WTC11 (cell line): ENCODE measurements around the gene UVRAG.

Source experiments
- JAZF1 ChIP-seq: fragments of 250-450 bp; sonication (Bioruptor Pico); IDR thresholded peaks from 2 replicates; pipeline ENCODE4 v1.9.0; 2021; ENCODE audit warnings: moderate library complexity, mild to moderate bottlenecking, inconsistent platforms
- NFYB ChIP-seq: sonication (generic); formaldehyde crosslinking; conservative IDR thresholded peaks from 2 replicates; pipeline ENCODE4 v1.8.0; 2022; ENCODE audit warnings: low read depth, missing genetic modification reagents
- SMAD3 ChIP-seq: sonication (generic); formaldehyde crosslinking; IDR thresholded peaks from 2 replicates; pipeline ENCODE4 v1.8.0; 2022; ENCODE audit warnings: missing genetic modification reagents, mild to moderate bottlenecking, borderline replicate concordance
- TP53 ChIP-seq: sonication (generic); formaldehyde crosslinking; IDR thresholded peaks from 2 replicates; pipeline ENCODE4 v1.8.1; 2023; ENCODE audit warnings: mild to moderate bottlenecking, missing genetic modification reagents
- TF ChIP-seq, protein P1 (sequence below): sonication (generic); formaldehyde crosslinking; IDR thresholded peaks from 2 replicates; pipeline ENCODE4 v1.8.1; 2023; ENCODE audit warnings: mild to moderate bottlenecking, missing genetic modification reagents, borderline replicate concordance
- TF ChIP-seq, protein P2 (sequence below): sonication (generic); formaldehyde crosslinking; IDR thresholded peaks from 2 replicates; pipeline ENCODE4 v1.8.0; 2022; ENCODE audit warnings: mild to moderate bottlenecking, missing genetic modification reagents
- TF ChIP-seq, protein P3 (sequence below): sonication (generic); formaldehyde crosslinking; IDR thresholded peaks from 2 replicates; pipeline ENCODE4 v1.8.1; 2022; ENCODE audit warnings: low read depth, missing genetic modification reagents, borderline replicate concordance
- TF ChIP-seq, protein P4 (sequence below): sonication (generic); formaldehyde crosslinking; IDR thresholded peaks from 2 replicates; pipeline ENCODE4 v1.8.1; 2023; ENCODE audit warnings: mild to moderate bottlenecking, missing genetic modification reagents, moderate library complexity
- TF ChIP-seq, protein P5 (sequence below): sonication (generic); formaldehyde crosslinking; IDR thresholded peaks from 2 replicates; pipeline ENCODE4 v1.8.1; 2022; ENCODE audit warnings: mild to moderate bottlenecking, missing genetic modification reagents, moderate library complexity, borderline replicate concordance
- TF ChIP-seq, protein P6 (sequence below): fragments of 200-600 bp; IDR thresholded peaks from 2 replicates; pipeline ENCODE4 v1.8.0; 2022; ENCODE audit warnings: antibody characterized with exemption

DNA sequence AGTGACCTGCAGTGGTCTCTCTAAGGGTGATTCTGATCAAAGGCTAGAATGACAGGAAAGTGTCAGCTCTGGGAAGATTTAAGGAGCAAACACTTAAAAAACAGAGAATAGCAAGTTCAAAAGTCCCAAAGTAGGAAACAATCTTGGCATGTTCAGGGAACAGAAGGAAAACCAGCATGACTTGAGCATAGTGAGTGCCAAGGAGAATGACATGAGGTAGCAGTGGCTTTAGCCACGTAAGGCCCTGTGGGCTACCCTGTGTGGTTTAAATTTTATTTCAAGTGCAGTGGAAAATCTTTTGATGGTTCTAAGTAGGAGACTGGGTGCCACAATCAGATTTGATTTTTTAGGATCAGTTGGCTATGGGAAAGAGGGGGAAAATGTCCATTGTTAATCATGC is 241.9 kb downstream of the UVRAG start:
- TF ChIP-seq, protein P1, sequence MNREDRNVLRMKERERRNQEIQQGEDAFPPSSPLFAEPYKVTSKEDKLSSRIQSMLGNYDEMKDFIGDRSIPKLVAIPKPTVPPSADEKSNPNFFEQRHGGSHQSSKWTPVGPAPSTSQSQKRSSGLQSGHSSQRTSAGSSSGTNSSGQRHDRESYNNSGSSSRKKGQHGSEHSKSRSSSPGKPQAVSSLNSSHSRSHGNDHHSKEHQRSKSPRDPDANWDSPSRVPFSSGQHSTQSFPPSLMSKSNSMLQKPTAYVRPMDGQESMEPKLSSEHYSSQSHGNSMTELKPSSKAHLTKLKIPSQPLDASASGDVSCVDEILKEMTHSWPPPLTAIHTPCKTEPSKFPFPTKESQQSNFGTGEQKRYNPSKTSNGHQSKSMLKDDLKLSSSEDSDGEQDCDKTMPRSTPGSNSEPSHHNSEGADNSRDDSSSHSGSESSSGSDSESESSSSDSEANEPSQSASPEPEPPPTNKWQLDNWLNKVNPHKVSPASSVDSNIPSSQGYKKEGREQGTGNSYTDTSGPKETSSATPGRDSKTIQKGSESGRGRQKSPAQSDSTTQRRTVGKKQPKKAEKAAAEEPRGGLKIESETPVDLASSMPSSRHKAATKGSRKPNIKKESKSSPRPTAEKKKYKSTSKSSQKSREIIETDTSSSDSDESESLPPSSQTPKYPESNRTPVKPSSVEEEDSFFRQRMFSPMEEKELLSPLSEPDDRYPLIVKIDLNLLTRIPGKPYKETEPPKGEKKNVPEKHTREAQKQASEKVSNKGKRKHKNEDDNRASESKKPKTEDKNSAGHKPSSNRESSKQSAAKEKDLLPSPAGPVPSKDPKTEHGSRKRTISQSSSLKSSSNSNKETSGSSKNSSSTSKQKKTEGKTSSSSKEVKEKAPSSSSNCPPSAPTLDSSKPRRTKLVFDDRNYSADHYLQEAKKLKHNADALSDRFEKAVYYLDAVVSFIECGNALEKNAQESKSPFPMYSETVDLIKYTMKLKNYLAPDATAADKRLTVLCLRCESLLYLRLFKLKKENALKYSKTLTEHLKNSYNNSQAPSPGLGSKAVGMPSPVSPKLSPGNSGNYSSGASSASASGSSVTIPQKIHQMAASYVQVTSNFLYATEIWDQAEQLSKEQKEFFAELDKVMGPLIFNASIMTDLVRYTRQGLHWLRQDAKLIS (CRISPR knock-in tag), result no peak
- TF ChIP-seq, protein P2, sequence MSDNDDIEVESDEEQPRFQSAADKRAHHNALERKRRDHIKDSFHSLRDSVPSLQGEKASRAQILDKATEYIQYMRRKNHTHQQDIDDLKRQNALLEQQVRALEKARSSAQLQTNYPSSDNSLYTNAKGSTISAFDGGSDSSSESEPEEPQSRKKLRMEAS, result no peak
- TF ChIP-seq NFYB (no peak), JAZF1 (CRISPR knock-in tag) (no peak), TP53 (CRISPR knock-in tag) (no peak), SMAD3 (CRISPR knock-in tag) (no peak)
- TF ChIP-seq, protein P3, sequence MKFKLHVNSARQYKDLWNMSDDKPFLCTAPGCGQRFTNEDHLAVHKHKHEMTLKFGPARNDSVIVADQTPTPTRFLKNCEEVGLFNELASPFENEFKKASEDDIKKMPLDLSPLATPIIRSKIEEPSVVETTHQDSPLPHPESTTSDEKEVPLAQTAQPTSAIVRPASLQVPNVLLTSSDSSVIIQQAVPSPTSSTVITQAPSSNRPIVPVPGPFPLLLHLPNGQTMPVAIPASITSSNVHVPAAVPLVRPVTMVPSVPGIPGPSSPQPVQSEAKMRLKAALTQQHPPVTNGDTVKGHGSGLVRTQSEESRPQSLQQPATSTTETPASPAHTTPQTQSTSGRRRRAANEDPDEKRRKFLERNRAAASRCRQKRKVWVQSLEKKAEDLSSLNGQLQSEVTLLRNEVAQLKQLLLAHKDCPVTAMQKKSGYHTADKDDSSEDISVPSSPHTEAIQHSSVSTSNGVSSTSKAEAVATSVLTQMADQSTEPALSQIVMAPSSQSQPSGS (CRISPR knock-in tag), result no peak
- TF ChIP-seq, protein P4, sequence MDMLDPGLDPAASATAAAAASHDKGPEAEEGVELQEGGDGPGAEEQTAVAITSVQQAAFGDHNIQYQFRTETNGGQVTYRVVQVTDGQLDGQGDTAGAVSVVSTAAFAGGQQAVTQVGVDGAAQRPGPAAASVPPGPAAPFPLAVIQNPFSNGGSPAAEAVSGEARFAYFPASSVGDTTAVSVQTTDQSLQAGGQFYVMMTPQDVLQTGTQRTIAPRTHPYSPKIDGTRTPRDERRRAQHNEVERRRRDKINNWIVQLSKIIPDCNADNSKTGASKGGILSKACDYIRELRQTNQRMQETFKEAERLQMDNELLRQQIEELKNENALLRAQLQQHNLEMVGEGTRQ (CRISPR knock-in tag), result no peak
- TF ChIP-seq, protein P5, sequence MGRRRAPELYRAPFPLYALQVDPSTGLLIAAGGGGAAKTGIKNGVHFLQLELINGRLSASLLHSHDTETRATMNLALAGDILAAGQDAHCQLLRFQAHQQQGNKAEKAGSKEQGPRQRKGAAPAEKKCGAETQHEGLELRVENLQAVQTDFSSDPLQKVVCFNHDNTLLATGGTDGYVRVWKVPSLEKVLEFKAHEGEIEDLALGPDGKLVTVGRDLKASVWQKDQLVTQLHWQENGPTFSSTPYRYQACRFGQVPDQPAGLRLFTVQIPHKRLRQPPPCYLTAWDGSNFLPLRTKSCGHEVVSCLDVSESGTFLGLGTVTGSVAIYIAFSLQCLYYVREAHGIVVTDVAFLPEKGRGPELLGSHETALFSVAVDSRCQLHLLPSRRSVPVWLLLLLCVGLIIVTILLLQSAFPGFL (CRISPR knock-in tag), result no peak
- TF ChIP-seq, protein P6, sequence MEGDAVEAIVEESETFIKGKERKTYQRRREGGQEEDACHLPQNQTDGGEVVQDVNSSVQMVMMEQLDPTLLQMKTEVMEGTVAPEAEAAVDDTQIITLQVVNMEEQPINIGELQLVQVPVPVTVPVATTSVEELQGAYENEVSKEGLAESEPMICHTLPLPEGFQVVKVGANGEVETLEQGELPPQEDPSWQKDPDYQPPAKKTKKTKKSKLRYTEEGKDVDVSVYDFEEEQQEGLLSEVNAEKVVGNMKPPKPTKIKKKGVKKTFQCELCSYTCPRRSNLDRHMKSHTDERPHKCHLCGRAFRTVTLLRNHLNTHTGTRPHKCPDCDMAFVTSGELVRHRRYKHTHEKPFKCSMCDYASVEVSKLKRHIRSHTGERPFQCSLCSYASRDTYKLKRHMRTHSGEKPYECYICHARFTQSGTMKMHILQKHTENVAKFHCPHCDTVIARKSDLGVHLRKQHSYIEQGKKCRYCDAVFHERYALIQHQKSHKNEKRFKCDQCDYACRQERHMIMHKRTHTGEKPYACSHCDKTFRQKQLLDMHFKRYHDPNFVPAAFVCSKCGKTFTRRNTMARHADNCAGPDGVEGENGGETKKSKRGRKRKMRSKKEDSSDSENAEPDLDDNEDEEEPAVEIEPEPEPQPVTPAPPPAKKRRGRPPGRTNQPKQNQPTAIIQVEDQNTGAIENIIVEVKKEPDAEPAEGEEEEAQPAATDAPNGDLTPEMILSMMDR, result no peak
